H1 (cell line): ENCODE results near the gene STX16.

ENCODE experiments used
- CBX5 ChIP-seq: fragments of 300-800, 300-1000 bp; sonication (generic); IDR thresholded peaks from 2 replicates; pipeline ENCODE4 v1.7.1; 2016; ENCODE audit warnings: antibody characterized with exemption, low read length, low read depth
- CREB1 ChIP-seq: IDR thresholded peaks from 2 replicates; pipeline ENCODE4 v1.6.1; 2012; ENCODE audit warnings: inconsistent platforms
- EZH2 ChIP-seq: fragments of 200-600 bp; sonication (generic); IDR thresholded peaks from 2 replicates; pipeline ENCODE4 v1.7.1; 2012; ENCODE audit warnings: low read depth, mild to moderate bottlenecking, moderate library complexity, low read length, inconsistent platforms; ENCODE audit not compliant: severe bottlenecking
- JUN ChIP-seq: IDR thresholded peaks from 2 replicates; pipeline ENCODE4 v1.6.1; 2011; ENCODE audit warnings: low read depth, mild to moderate bottlenecking, improper control_type of control experiment, low read length
- MAX ChIP-seq: IDR thresholded peaks from 2 replicates; pipeline ENCODE4 v1.6.1; 2012; ENCODE audit warnings: inconsistent platforms
- TAF1 ChIP-seq: IDR thresholded peaks from 2 replicates; pipeline ENCODE4 v1.6.1; 2011; ENCODE audit warnings: mild to moderate bottlenecking, low read depth, low read length
- TF ChIP-seq, protein P1 (sequence below), 3 experiments: IDR thresholded peaks; 1 replicate in 2 of 3; 2 replicates in 1 of 3; pipeline versions ENCODE4 v1.5.1 to v1.6.1; 2011; ENCODE audit warnings: low read length in 3 of 3, mild to moderate bottlenecking in 3 of 3, inconsistent platforms in 2 of 3, low read depth in 1 of 3, moderate library complexity in 1 of 3; ENCODE audit not compliant: insufficient read depth in 1 of 3; ENCODE audit errors: control extremely low read depth in 1 of 3

GRCh38 chr20:58698741-58699622, 47.9 kb downstream of the STX16 start:
- TF ChIP-seq JUN = no peak
- TF ChIP-seq, protein P1, sequence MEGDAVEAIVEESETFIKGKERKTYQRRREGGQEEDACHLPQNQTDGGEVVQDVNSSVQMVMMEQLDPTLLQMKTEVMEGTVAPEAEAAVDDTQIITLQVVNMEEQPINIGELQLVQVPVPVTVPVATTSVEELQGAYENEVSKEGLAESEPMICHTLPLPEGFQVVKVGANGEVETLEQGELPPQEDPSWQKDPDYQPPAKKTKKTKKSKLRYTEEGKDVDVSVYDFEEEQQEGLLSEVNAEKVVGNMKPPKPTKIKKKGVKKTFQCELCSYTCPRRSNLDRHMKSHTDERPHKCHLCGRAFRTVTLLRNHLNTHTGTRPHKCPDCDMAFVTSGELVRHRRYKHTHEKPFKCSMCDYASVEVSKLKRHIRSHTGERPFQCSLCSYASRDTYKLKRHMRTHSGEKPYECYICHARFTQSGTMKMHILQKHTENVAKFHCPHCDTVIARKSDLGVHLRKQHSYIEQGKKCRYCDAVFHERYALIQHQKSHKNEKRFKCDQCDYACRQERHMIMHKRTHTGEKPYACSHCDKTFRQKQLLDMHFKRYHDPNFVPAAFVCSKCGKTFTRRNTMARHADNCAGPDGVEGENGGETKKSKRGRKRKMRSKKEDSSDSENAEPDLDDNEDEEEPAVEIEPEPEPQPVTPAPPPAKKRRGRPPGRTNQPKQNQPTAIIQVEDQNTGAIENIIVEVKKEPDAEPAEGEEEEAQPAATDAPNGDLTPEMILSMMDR (IDR thresholded peaks at IDR 0.05; ENCODE audit: control extremely low read depth in 1 of 3, insufficient read depth in 1 of 3, low read depth in 1 of 3, low read length in 3 of 3) = no peak
- no peak for TF ChIP-seq CREB1
- TF ChIP-seq TAF1 = no peak
- TF ChIP-seq MAX = no peak
- no peak for TF ChIP-seq CBX5
- no peak for TF ChIP-seq EZH2
